ENCODE data around the gene NME9.

DNA sequence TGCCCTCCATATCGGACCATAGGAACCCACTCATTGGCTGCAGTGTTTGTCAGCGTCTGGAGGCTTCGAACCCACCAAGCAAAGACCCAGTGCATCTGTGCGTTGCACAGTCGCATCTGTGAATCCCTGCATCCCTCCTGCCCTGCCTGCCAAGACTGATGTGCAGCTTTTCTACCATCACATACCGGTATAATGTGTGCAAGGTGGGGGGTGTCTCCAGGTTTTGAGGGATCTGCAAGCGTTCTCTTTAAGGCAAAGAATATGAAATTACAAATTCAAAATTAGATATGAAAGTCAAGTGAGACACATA, 288 bp upstream of the NME9 start:
- TF ChIP-seq POLR2A (IDR thresholded peaks at IDR 0.05) (no peak), POLR2AphosphoS5 (IDR thresholded peaks at IDR 0.05) (no peak)
- TF ChIP-seq, protein P1, sequence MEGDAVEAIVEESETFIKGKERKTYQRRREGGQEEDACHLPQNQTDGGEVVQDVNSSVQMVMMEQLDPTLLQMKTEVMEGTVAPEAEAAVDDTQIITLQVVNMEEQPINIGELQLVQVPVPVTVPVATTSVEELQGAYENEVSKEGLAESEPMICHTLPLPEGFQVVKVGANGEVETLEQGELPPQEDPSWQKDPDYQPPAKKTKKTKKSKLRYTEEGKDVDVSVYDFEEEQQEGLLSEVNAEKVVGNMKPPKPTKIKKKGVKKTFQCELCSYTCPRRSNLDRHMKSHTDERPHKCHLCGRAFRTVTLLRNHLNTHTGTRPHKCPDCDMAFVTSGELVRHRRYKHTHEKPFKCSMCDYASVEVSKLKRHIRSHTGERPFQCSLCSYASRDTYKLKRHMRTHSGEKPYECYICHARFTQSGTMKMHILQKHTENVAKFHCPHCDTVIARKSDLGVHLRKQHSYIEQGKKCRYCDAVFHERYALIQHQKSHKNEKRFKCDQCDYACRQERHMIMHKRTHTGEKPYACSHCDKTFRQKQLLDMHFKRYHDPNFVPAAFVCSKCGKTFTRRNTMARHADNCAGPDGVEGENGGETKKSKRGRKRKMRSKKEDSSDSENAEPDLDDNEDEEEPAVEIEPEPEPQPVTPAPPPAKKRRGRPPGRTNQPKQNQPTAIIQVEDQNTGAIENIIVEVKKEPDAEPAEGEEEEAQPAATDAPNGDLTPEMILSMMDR (IDR thresholded peaks at IDR 0.05) = no peak
